ENCODE results near the gene CXCL9.

CXCL9 gene

GRCh38 chr4:75995727-75996126, 11.6 kb downstream of the CXCL9 start:
- peak; percentile 49 for TF ChIP-seq CTCF (IDR thresholded peaks at IDR 0.05; ENCODE audit: low read depth, low read length)
- no peak overlapping the region for H3K4me3 ChIP-seq (ENCODE audit: low read depth, low read length)
- in situ Hi-C loops (cut with HindIII; ENCODE audit: low sequenced_read_pairs), result no loop called here
- peak; percentile 60 for DNase-seq (ENCODE audit: low read depth, low spot score)

- no peak for DNase-seq (ENCODE audit: low read depth, low spot score)
- H3K4me3 ChIP-seq (ENCODE audit: low read depth, low read length), result no peak overlapping the region
- in situ Hi-C loops (cut with HindIII; ENCODE audit: low sequenced_read_pairs), result no loop called here
- TF ChIP-seq CTCF (IDR thresholded peaks at IDR 0.05; ENCODE audit: low read depth, low read length), result no peak
These were observed 14.8 kb downstream of the CXCL9 start for GRCh38 chr4:75992462-75992861.

GRCh38 chr4:75989846-75990528, 17.3 kb downstream of the CXCL9 start:
- H3K4me3 ChIP-seq (ENCODE audit: low read depth, low read length), result peak overlapping the region; percentile 98
- TF ChIP-seq CTCF (IDR thresholded peaks at IDR 0.05; ENCODE audit: low read depth, low read length), result no peak
- DNase-seq (ENCODE audit: low read depth, low spot score), result no peak
- in situ Hi-C loops (cut with HindIII; ENCODE audit: low sequenced_read_pairs), result no loop called here

- H3K4me3 ChIP-seq (ENCODE audit: low read depth, low read length), result no peak overlapping the region
- in situ Hi-C loops (cut with HindIII; ENCODE audit: low sequenced_read_pairs), result no loop called here
- TF ChIP-seq CTCF (IDR thresholded peaks at IDR 0.05; ENCODE audit: low read depth, low read length), result no peak
- peak; percentile 79 for DNase-seq (ENCODE audit: low read depth, low spot score)
These were observed 22.2 kb downstream of the CXCL9 start for GRCh38 chr4:75985116-75985515.

- in situ Hi-C loops (cut with HindIII; ENCODE audit: low sequenced_read_pairs), result no loop called here
- H3K4me3 ChIP-seq (ENCODE audit: low read depth, low read length), result no peak overlapping the region
- DNase-seq (ENCODE audit: low read depth, low spot score), result no peak
- TF ChIP-seq CTCF (IDR thresholded peaks at IDR 0.05; ENCODE audit: low read depth, low read length), result no peak
These were observed 26.7 kb downstream of the CXCL9 start for GRCh38 chr4:75980576-75980975.

GRCh38 chr4:75976177-75976576, 31.1 kb downstream of the CXCL9 start:
- in situ Hi-C loops (cut with HindIII; ENCODE audit: low sequenced_read_pairs), result no loop called here
- TF ChIP-seq CTCF (IDR thresholded peaks at IDR 0.05; ENCODE audit: low read depth, low read length), result no peak
- no peak for DNase-seq (ENCODE audit: low read depth, low spot score)
- H3K4me3 ChIP-seq (ENCODE audit: low read depth, low read length), result no peak overlapping the region

All from astrocyte of the spinal cord (primary cell).